Astrocyte (in vitro differentiated cells and primary cell): ENCODE measurements around the gene ZSWIM8. TPM values are rescaled to one million over a fixed set of nuclear protein-coding genes. Genes with fewer than 3 reads are reported as not detected.

Experiments used
- DNase-seq: peaks from one replicate; pipeline ENCODE4 v3.0.0-alpha.2; 2010; ENCODE audit warnings: low read depth
- FAIRE-seq: peaks from 2 replicates; lab custom pipeline; 2011; peaks lifted over from hg19 to GRCh38; lab: Jason Lieb, UNC
- H2AFZ ChIP-seq: 2 replicates; pipeline ENCODE4 v1.6.0; 2012; ENCODE audit warnings: low read depth, low read length, inconsistent platforms
- H3K27ac ChIP-seq: 2 replicates; pipeline ENCODE4 v1.5.1; 2011; ENCODE audit warnings: low read depth, low read length, inconsistent platforms
- H3K27me3 ChIP-seq: 2 replicates; pipeline ENCODE4 v1.6.0; 2011; ENCODE audit warnings: low read length, inconsistent platforms; ENCODE audit not compliant: insufficient read depth
- H3K36me3 ChIP-seq: 2 replicates; pipeline ENCODE4 v1.5.1; 2011; ENCODE audit warnings: low read length, inconsistent platforms; ENCODE audit not compliant: insufficient read depth
- H3K4me1 ChIP-seq: 2 replicates; pipeline ENCODE4 v1.5.1; 2011; ENCODE audit warnings: low read length, inconsistent platforms; ENCODE audit not compliant: insufficient read depth
- H3K4me2 ChIP-seq: 2 replicates; pipeline ENCODE4 v1.6.0; 2012; ENCODE audit warnings: low read length, inconsistent platforms
- H3K4me3 ChIP-seq: 2 replicates; pipeline ENCODE4 v1.5.1; 2011; ENCODE audit warnings: low read depth, mild to moderate bottlenecking, low read length, inconsistent platforms; ENCODE audit not compliant: insufficient read depth
- H3K79me2 ChIP-seq: 2 replicates; pipeline ENCODE4 v1.6.0; 2012; ENCODE audit warnings: mild to moderate bottlenecking, low read length, inconsistent platforms; ENCODE audit not compliant: insufficient read depth
- H3K9ac ChIP-seq: 2 replicates; pipeline ENCODE4 v1.6.0; 2012; ENCODE audit warnings: mild to moderate bottlenecking, low read length, inconsistent platforms
- H3K9me3 ChIP-seq: 2 replicates; pipeline ENCODE4 v1.5.1; 2012; ENCODE audit warnings: low read depth, mild to moderate bottlenecking, low read length, inconsistent platforms; ENCODE audit not compliant: insufficient read depth
- H4K20me1 ChIP-seq: 2 replicates; pipeline ENCODE4 v1.6.0; 2012; ENCODE audit warnings: low read length, inconsistent platforms; ENCODE audit not compliant: insufficient read depth
- H3K27ac Mint-ChIP-seq: one replicate; pipeline ENCODE4 v1.8.0; 2021; ENCODE audit warnings: mild to moderate bottlenecking, mixed read lengths; ENCODE audit not compliant: unreplicated experiment
- H3K27me3 Mint-ChIP-seq: one replicate; pipeline ENCODE4 v1.8.0; 2021; ENCODE audit warnings: low read depth, mixed read lengths; ENCODE audit not compliant: unreplicated experiment
- H3K36me3 Mint-ChIP-seq: one replicate; pipeline ENCODE4 v1.8.0; 2021; ENCODE audit warnings: low read depth, mixed read lengths; ENCODE audit not compliant: unreplicated experiment
- H3K4me1 Mint-ChIP-seq: one replicate; pipeline ENCODE4 v1.8.0; 2021; ENCODE audit warnings: low read depth, mixed read lengths; ENCODE audit not compliant: unreplicated experiment
- H3K4me3 Mint-ChIP-seq: one replicate; pipeline ENCODE4 v1.8.0; 2021; ENCODE audit warnings: mild to moderate bottlenecking, moderate library complexity, mixed read lengths; ENCODE audit not compliant: unreplicated experiment
- H3K9me3 Mint-ChIP-seq: one replicate; pipeline ENCODE4 v1.8.0; 2021; ENCODE audit warnings: mild to moderate bottlenecking, mixed read lengths; ENCODE audit not compliant: unreplicated experiment
- CTCF ChIP-seq: IDR thresholded peaks from 2 replicates; pipeline ENCODE4 v1.5.1; 2011; ENCODE audit warnings: low read depth, mild to moderate bottlenecking, inconsistent platforms, low read length, moderate library complexity; ENCODE audit not compliant: insufficient read depth
- EZH2 ChIP-seq: IDR thresholded peaks from 2 replicates; pipeline ENCODE4 v1.6.1; 2012; ENCODE audit warnings: mild to moderate bottlenecking, low read length, inconsistent platforms; ENCODE audit not compliant: insufficient read depth
- total RNA-seq: library from RNA; stranded (reverse); gene quantifications from 2 replicates; pipeline ENCODE4 v1.2.1, GENCODE V29; 2021

ZSWIM8 gene
- total RNA-seq, 1 donor from 2014 or later: 70.2 TPM

- no peaks in the 10 kb centered on the region for H3K27me3 Mint-ChIP-seq
- DNase-seq: no peak
- H3K9me3 ChIP-seq: no peaks in the 10 kb centered on the region
- peak overlapping the region; percentile 69 for H2AFZ ChIP-seq
- H3K27me3 ChIP-seq: no peaks in the 10 kb centered on the region
- peak overlapping the region; percentile 92 for H3K9ac ChIP-seq
- peaks cover 12% of the 10 kb centered on the region for H3K4me1 Mint-ChIP-seq
- FAIRE-seq: no peak
- H3K79me2 ChIP-seq: peaks cover 82% of the 10 kb centered on the region
- H3K36me3 Mint-ChIP-seq: peaks cover 3% of the 10 kb centered on the region
- peak overlapping the region; percentile 73 for H3K27ac ChIP-seq
- H3K4me3 Mint-ChIP-seq: peak overlapping the region; percentile 99
- peak overlapping the region; percentile 89 for H3K4me3 ChIP-seq
- H3K4me1 ChIP-seq: peaks cover 21% of the 10 kb centered on the region
- peaks cover 33% of the 10 kb centered on the region for H4K20me1 ChIP-seq
- H3K36me3 ChIP-seq: peaks cover 8% of the 10 kb centered on the region
- H3K27ac Mint-ChIP-seq: peak overlapping the region; percentile 98
- TF ChIP-seq CTCF: no peak
- TF ChIP-seq EZH2: no peak
- H3K9me3 Mint-ChIP-seq: no peaks in the 10 kb centered on the region
- H3K4me2 ChIP-seq: peak overlapping the region; percentile 95
Measured at GRCh38 chr10:73781548-73781878, 3.9 kb upstream of the ZSWIM8 start.

GRCh38 chr10:73781879-73782748 lies 3.3 kb upstream of the ZSWIM8 start, which contains the start of gene CHCHD1:
CHCHD1 (plus strand) TSS chr10:73782048; CDS start chr10:73782076, 28 bp downstream.
- Histone ChIP-seq H4K20me1 (peaks cover 38% of the 10 kb centered on the region), H3K9me3 (no peaks in the 10 kb centered on the region), H3K27ac (peak within 1 kb of the TSS; percentile 73), H3K27me3 (no peaks in the 10 kb centered on the region), H2AFZ (peak within 1 kb of the TSS; percentile 69), H3K4me3 (peak within 1 kb of the TSS; percentile 89), H3K9ac (peak within 1 kb of the TSS; percentile 92), H3K4me2 (peak within 1 kb of the TSS; percentile 95), H3K79me2 (peaks cover 83% of the 10 kb centered on the region), H3K36me3 (peaks cover 8% of the 10 kb centered on the region), H3K4me1 (peaks cover 24% of the 10 kb centered on the region)
- Mint-ChIP-seq H3K4me3 (peak within 1 kb of the TSS; percentile 99), H3K27me3 (no peaks in the 10 kb centered on the region), H3K27ac (peak within 1 kb of the TSS; percentile 98), H3K4me1 (peaks cover 16% of the 10 kb centered on the region), H3K9me3 (no peaks in the 10 kb centered on the region), H3K36me3 (no peaks in the 10 kb centered on the region)
- FAIRE-seq (no peak), DNase-seq (peak; percentile 77)
- TF ChIP-seq EZH2 (no peak), CTCF (no peak)

DNA sequence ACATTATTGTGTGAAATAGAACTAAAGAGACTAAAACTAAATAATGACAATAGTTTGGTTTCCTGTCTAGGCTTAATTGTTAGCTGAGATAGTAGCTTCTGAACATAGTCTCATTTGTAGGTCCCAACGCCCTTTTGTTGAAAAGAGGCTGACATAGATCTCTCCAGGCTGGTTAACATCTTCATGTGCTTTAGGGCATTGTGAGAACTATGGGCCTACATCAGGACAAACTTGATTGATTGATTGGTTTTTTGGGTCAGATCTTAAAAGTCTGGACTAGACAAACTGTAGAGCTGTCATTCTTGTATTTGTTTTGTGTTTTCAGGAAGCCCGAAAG lies 2.7 kb upstream of the ZSWIM8 start:
- H2AFZ ChIP-seq: peak overlapping the region; percentile 69
- H3K4me3 ChIP-seq: peak overlapping the region; percentile 89
- H3K27ac Mint-ChIP-seq: peak overlapping the region; percentile 98
- peaks cover 28% of the 10 kb centered on the region for H3K4me1 ChIP-seq
- peaks cover 86% of the 10 kb centered on the region for H3K79me2 ChIP-seq
- peak overlapping the region; percentile 99 for H3K4me3 Mint-ChIP-seq
- no peaks in the 10 kb centered on the region for H3K9me3 ChIP-seq
- H3K36me3 ChIP-seq: peaks cover 8% of the 10 kb centered on the region
- H3K4me1 Mint-ChIP-seq: peaks cover 20% of the 10 kb centered on the region
- H3K27me3 ChIP-seq: no peaks in the 10 kb centered on the region
- peak overlapping the region; percentile 95 for H3K4me2 ChIP-seq
- H3K36me3 Mint-ChIP-seq: no peaks in the 10 kb centered on the region
- peaks cover 44% of the 10 kb centered on the region for H4K20me1 ChIP-seq
- peak overlapping the region; percentile 73 for H3K27ac ChIP-seq
- FAIRE-seq (no peak), DNase-seq (no peak)
- peak overlapping the region; percentile 92 for H3K9ac ChIP-seq
- TF ChIP-seq CTCF (no peak), EZH2 (no peak)
- H3K9me3 Mint-ChIP-seq: no peaks in the 10 kb centered on the region
- no peaks in the 10 kb centered on the region for H3K27me3 Mint-ChIP-seq
